Keratinocyte (primary cell): ENCODE measurements around the gene KATNBL1.

Experiments used
- CTCF ChIP-seq, 3 experiments: IDR thresholded peaks in 1 of 3; conservative IDR thresholded peaks in 1 of 3; optimal IDR thresholded peaks in 1 of 3; 2 replicates in 2 of 3; 3 replicates in 1 of 3; pipeline versions ENCODE3 to v1.5.1; 2011; ENCODE audit warnings: low read length in 3 of 3, mild to moderate bottlenecking in 3 of 3, moderate library complexity in 2 of 3, control low read depth in 1 of 3, inconsistent platforms in 1 of 3; ENCODE audit not compliant: insufficient read depth in 2 of 3; ENCODE audit errors: extremely low read depth in 1 of 3
- EZH2 ChIP-seq: IDR thresholded peaks from one replicate; pipeline ENCODE4 v1.6.1; 2012; ENCODE audit warnings: inconsistent platforms, mild to moderate bottlenecking, low read length, moderate library complexity

- no peak for TF ChIP-seq CTCF (optimal IDR thresholded peaks at IDR 0.05 in 1 of 3, IDR thresholded peaks at IDR 0.05 in 1 of 3, conservative IDR thresholded peaks at IDR 0.05 in 1 of 3; ENCODE audit: extremely low read depth in 1 of 3, insufficient read depth in 2 of 3, low read length in 3 of 3)
- TF ChIP-seq EZH2 = no peak
Observed at GRCh38 chr15:34258151-34258550, 48.3 kb upstream of the KATNBL1 start.
